ENCODE measurements around the gene SEC16A.

SEC16A gene

GRCh38 chr9:136508729-136509500 is 26.1 kb upstream of the SEC16A start:
- Histone ChIP-seq H3K27ac (no peak overlapping the region), H3K27me3 (ENCODE audit: insufficient read depth, low read depth) (peaks cover 59% of the 10 kb centered on the region; the same call in 1 of the 2 replicates), H3K9ac (no peak overlapping the region), H4K20me1 (ENCODE audit: insufficient read depth) (no peaks in the 10 kb centered on the region), H3K79me2 (ENCODE audit: insufficient read depth, low read depth) (no peaks in the 10 kb centered on the region), H3K36me3 (ENCODE audit: insufficient read depth) (no peaks in the 10 kb centered on the region), H2AFZ (ENCODE audit: low read depth) (no peak overlapping the region), H3K4me2 (no peak overlapping the region), H3K4me1 (ENCODE audit: low read depth, poor library complexity, severe bottlenecking) (no peaks in the 10 kb centered on the region), H3K4me3 (IDR thresholded peaks at IDR 0.05; ENCODE audit: insufficient read depth, low read depth, low read length) (no peak overlapping the region)
- no peak for TF ChIP-seq CTCF (conservative IDR thresholded peaks at IDR 0.05; ENCODE audit: low read depth, low read length)

- Histone ChIP-seq H3K9ac (no peak overlapping the region), H3K4me1 (ENCODE audit: low read depth, poor library complexity, severe bottlenecking) (no peaks in the 10 kb centered on the region), H3K4me3 (IDR thresholded peaks at IDR 0.05; ENCODE audit: insufficient read depth, low read depth, low read length) (no peak overlapping the region), H4K20me1 (ENCODE audit: insufficient read depth) (no peaks in the 10 kb centered on the region), H3K79me2 (ENCODE audit: insufficient read depth, low read depth) (no peaks in the 10 kb centered on the region), H3K27ac (no peak overlapping the region), H2AFZ (ENCODE audit: low read depth) (no peak overlapping the region), H3K36me3 (ENCODE audit: insufficient read depth) (no peaks in the 10 kb centered on the region), H3K4me2 (no peak overlapping the region), H3K27me3 (ENCODE audit: insufficient read depth, low read depth) (peaks cover 55% of the 10 kb centered on the region; the same call in 1 of the 2 replicates)
- no peak for TF ChIP-seq CTCF (conservative IDR thresholded peaks at IDR 0.05; ENCODE audit: low read depth, low read length)
Observed at GRCh38 chr9:136507992-136508375, 25.1 kb upstream of the SEC16A start.

- Histone ChIP-seq H3K27ac (no peak overlapping the region), H3K79me2 (ENCODE audit: insufficient read depth, low read depth) (no peaks in the 10 kb centered on the region)
- no peak for TF ChIP-seq CTCF (conservative IDR thresholded peaks at IDR 0.05; ENCODE audit: low read depth, low read length)
Observed at GRCh38 chr9:136507221-136507991, 24.6 kb upstream of the SEC16A start.

GRCh38 chr9:136506425-136506824 is 23.6 kb upstream of the SEC16A start:
- H3K36me3 ChIP-seq (ENCODE audit: insufficient read depth) = no peaks in the 10 kb centered on the region
- no peak overlapping the region for H3K4me3 ChIP-seq (IDR thresholded peaks at IDR 0.05; ENCODE audit: insufficient read depth, low read depth, low read length)
- no peaks in the 10 kb centered on the region for H3K79me2 ChIP-seq (ENCODE audit: insufficient read depth, low read depth)
- no peaks in the 10 kb centered on the region for H4K20me1 ChIP-seq (ENCODE audit: insufficient read depth)
- no peak overlapping the region for H3K27ac ChIP-seq
- H3K4me2 ChIP-seq = no peak overlapping the region
- no peaks in the 10 kb centered on the region for H3K4me1 ChIP-seq (ENCODE audit: low read depth, poor library complexity, severe bottlenecking)
- no peak for TF ChIP-seq CTCF (conservative IDR thresholded peaks at IDR 0.05; ENCODE audit: low read depth, low read length)
- H2AFZ ChIP-seq (ENCODE audit: low read depth) = no peak overlapping the region
- no peak overlapping the region for H3K9ac ChIP-seq
- H3K27me3 ChIP-seq (ENCODE audit: insufficient read depth, low read depth) = peaks cover 49% of the 10 kb centered on the region; the same call in 1 of the 2 replicates

More at GRCh38 chr9:136507221-136507991, 24.6 kb upstream of the SEC16A start:
- H3K9ac ChIP-seq = no peak overlapping the region
- no peaks in the 10 kb centered on the region for H3K4me1 ChIP-seq (ENCODE audit: low read depth, poor library complexity, severe bottlenecking)
- H4K20me1 ChIP-seq (ENCODE audit: insufficient read depth) = no peaks in the 10 kb centered on the region
- H3K36me3 ChIP-seq (ENCODE audit: insufficient read depth) = no peaks in the 10 kb centered on the region
- peaks cover 55% of the 10 kb centered on the region; the same call in 1 of the 2 replicates for H3K27me3 ChIP-seq (ENCODE audit: insufficient read depth, low read depth)
- no peak overlapping the region for H2AFZ ChIP-seq (ENCODE audit: low read depth)
- H3K4me3 ChIP-seq (IDR thresholded peaks at IDR 0.05; ENCODE audit: insufficient read depth, low read depth, low read length) = no peak overlapping the region
- H3K4me2 ChIP-seq = no peak overlapping the region
